HS-27A (cell line): ENCODE data around the gene IMPA2.
A peak's percentile ranks its signal among the peaks of the same experiment; 100 is the strongest.
"Not testable (repeated sequence)": the region's sequence is repeated elsewhere in the genome, so short reads cannot be mapped to it uniquely, and the experiment has no call there.

Experiments used
- DNase-seq: peaks from one replicate; pipeline ENCODE4 v3.0.0-alpha.2; 2012; ENCODE audit warnings: low read depth, missing footprints

IMPA2 gene

DNA sequence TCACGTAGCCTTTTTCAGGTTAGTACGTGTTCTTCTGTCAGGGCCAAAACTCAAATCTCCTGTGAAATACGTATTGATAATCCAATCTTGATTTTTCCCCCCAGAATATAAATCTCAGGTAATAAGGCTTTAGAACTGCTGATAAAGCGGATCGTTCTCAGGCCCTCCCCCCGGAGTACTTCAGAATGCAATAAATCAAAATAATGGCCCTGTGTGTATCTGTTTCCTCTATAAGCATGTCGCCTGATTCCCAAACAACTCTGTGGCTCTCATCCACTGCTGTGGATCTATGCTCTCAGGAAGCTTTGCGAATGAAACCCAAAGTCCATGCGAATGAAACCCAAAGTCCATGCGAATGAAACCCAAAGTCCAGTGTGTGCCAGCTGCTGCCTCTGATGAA is 49.4 kb downstream of the IMPA2 start:
- no peak for DNase-seq

GRCh38 chr18:12031181-12031580 is 49.9 kb downstream of the IMPA2 start:
- no peak for DNase-seq

- no peak for DNase-seq
Observed at GRCh38 chr18:12031846-12032245, 50.5 kb downstream of the IMPA2 start.

DNA sequence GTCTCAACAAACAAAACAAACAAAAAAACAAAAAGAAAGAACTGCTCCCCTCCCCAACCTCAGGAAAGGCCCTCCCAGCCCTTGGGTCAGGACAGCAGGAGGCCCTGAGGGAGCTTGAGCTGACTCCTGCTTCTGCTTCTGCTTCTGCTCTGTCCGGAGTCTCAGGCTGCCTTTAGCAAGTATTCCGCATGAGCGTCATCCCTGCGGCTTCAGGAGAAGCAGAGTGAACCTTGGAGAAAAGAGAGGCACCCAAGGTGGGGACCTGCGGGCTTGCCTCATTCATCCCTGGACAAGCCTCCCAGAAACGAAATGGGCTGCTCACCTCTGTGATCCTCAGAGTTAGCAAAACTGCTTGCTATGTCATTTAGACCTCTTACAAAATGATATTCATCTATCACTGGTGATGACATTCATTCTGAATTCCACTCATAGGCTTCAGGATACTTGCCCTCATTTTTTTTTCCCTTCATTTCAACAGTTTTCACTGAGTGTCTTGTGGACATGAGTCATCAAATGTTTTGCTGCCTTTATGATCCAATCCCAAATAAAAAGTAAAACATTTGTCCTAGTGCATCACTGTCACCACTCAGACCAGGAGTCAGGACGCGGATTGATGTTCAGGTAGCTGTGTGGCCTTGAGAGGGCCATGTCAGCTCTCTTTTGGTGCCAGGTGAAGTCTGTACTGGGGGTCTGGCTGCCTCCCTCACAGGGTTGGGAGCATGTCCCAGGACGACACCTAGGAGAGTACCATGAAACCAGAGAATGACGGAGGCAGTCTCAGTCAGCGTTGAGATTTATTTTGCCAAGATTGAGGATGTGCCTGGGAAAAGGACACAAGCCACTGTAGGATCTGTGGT is 51.7 kb downstream of the IMPA2 start:
- no peak for DNase-seq

DNA sequence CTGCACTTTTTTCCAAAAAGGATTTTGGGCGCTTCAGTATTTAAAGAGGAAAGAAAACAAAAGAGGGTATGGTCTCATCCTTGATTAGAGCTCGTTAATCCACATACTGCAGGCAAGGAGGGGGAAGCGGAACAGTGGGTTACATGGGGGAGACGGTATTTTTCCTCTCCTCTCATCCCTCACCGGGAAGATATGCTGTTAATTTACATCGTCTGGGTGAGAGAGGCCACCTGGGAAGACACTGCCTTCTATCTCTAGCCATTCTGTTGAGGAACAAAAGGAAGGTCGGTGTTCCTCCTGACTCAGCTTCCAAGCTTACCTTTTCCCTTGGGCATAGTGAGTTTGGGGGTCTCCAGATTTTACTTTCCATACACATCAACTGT is 52.3 kb downstream of the IMPA2 start:
- no peak for DNase-seq

- DNase-seq, result no peak
Observed at GRCh38 chr18:12034241-12035100, 53.2 kb downstream of the IMPA2 start.

DNA sequence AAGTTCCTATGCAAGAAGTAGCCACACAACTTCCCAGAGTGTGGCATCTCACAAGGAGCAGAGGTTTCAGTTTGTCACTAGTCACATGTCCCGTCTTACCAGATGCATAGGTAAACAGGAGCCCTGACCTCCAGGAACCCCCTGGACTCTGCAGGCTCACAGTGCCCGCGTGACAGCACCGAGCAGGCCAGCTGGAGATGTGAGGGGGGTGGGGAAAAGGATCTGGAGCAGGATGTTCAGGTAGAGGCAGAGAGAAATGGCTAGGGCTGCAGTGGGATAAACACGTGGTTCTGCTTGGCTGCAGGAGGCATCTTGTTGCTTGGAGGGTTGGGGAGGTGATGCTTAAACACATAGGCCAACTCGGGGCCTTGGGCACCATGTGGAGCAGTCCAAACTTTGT is 54.2 kb downstream of the IMPA2 start:
- no peak for DNase-seq

DNA sequence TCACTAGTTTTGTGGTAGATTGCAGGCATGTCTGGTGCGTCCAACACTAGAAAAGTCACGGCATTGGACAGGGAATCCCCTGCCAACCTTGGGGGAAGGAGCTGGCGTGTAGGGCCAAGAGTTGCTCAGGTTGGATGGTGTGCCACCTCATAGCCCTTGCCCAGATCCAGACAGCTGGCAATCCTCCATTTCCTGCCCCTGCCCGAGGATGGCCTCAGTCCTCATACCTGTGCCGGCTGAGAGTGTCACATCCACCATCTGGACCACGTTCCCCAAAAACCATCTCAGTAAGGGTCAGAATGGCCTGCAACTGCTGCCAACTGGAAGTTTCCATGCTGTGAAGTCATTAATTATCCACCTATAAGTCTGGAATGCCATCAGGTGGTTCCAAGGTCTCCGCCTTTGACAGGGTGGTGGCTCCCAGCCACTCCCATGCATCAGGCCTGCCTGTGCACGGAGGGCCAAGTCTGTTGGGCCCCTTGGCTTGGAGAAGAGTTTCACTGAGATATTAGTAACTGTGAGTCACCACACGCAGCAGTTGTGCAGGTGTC is 55.0 kb downstream of the IMPA2 start:
- no peak for DNase-seq

DNA sequence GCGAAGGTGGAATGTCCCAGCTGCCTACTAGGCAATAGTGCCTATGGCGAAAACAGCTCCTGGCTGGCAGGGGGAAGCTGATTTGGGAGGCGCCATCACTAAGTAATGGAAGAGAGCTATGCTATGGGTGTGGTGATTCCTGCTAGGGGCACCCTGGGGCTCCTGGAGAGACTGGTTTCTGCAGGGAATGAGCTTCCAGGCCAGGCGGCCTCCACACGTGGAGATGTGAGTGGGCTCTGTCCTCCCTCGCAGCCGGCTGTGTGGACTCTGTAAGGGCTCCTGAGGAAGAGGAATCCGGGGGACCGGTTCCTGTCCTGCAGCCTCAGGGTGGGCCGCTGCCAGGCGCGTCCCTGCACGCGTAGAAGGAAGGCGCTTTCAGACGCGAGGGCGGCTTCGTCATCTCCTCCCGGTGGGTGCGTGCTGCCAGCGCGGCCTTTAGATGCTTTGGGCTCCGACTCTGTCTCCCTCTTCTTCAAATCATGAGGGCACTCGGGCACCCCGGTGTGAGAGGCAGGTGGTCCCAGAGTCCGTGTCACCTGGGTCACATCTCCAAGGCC is 56.9 kb downstream of the IMPA2 start:
- no peak for DNase-seq

DNA sequence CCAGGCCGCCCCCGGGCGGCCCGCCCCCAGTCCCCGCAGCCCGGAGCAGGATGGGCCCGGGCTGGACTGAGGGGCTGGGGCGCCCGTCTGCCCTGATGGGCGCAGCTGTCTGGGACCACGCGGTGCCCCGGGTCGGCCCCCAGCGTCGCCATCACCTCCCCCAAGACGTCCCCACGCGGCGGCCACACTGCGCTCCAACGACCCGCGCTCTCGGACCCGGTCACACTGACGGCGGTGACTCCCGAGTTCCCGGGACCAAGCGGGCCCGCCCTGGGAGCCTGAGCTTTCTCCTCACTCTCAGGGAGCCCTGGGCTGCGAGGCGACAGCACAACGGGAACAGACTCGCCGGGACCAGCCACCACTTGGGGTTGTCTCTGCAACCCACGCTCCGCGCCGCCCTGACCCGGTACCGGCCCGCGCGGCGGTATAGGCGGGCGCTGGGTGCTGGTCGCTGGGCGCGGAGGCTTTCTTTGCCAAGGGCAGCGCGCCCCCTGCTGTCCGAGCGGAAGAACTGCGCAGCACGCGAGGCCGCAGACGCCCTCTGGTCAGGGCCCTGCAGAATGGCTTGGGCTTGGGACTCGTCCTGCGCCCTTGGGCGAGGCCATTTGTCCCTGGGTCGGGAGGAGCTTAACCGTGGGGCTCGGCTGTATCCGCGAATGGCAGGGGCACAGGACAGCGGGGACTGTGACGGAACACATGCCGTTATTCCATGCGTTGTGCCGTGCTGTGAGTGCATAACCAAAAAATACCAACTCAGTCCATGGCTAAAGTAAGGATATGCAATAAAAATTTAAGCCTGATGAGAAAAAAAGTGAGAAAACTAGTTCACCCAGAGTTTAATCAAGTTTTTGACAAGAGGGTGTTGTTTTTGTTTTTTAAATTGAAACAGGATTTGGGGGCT is 57.6 kb downstream of the IMPA2 start:
- DNase-seq, result peak; percentile 41

GRCh38 chr18:12039540-12039930 is 58.2 kb downstream of the IMPA2 start:
- DNase-seq, result not testable (repeated sequence)

GRCh38 chr18:12041561-12041960 is 60.3 kb downstream of the IMPA2 start:
- DNase-seq, result peak; percentile 39

- no peak for DNase-seq
Observed at GRCh38 chr18:12043811-12044210, 62.5 kb downstream of the IMPA2 start.

- DNase-seq, result no peak
Observed at GRCh38 chr18:12044591-12044990, 63.3 kb downstream of the IMPA2 start.

DNA sequence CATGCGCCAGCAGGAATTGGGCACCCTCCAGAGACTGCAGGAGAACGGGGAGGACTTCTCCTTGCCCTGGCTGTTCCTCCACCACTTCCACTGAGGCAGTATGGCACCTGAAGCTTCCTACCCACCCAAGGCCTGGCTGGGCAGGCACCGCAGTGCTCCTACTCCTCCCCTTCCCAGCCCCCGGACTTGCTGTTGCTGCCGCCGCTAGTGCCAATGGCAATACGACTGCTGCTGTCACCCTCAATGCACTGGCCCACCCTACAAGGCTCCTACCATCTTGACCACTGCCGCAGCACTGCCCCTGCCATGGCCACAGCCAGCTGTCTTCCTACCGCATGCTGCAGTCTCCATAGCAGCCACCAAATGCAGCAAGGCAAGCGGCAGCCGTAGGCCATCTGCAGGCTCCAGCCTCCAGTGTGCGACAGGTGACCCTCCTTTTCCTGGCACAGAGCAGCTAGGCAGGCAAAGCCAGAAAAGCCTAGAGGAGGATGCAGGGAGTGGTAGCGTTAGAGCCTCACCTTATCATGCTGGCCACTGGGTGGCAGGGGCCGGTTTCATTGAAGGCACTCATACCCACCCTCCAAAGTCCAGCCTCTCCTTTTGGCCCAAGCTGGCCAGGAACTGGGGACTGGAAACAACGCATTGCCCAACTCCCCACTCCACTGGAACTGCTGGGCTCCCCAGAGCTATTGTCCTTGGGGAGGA is 64.9 kb downstream of the IMPA2 start:
- no peak for DNase-seq

DNA sequence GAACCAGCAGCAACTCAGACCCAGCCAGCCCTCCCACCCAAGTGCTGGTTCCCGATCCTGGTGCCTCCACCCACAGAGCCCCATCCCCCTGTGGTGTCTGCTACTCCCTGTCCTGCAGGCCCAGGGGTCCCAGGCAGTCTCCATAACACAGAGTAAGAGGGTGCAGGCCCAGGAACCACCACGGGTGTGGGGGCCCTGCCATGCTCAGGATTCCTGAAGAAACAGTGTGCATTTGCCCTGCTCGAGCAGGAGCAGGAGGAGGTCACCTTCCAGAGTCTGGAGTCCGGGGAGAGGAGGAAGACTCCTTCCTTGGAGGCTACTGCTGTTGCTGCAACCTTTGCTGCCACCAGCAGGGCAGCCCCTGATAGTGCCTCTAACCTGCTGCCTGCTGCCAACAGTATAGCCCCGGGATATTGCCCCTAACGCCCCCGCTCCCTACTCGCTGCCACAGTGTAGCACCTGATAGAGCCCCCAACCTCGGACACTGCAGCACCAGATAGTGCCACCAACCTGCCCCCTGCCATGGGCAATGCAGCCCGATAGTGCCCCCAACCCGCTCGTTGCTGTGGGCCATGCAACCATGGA is 65.5 kb downstream of the IMPA2 start:
- DNase-seq, result no peak

DNA sequence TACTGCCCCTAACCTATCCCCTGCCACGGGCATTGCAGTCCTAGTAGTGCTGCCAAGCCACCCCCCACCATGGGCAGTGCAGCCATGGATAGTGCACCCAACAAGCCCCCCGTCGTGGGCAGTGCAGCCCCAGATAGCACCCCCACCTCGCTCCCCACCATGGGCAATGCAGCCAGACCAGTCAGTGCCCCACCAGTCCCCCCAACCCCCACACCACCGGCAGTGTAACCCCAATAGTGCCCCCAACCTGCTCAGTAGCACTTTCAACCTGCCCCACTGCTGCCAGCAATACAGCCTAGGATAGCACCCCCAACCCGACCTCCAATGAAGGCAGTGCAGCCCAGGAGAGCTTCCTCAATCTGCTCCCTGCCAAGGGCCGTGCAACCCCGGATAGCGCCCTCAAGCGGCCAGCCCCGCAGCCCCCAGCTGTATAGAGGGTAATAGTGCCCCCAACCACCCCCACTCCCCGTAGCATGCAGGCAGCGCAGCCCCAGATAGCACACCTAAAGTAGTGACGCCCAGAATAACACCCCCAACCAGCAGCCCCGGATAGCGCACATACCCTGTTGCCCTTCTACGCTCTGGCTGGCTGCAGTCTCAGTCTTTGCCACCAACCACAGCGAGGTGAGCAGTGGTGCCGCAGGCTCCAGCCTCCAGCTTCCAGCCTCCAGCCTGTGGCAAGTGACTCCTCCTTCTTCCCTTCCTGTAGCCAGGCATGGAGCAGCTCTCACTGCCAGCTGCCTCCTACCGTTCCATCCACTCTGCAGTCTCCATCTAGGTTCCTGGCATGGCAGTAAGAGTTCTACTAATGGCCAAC is 66.9 kb downstream of the IMPA2 start:
- DNase-seq, result no peak

GRCh38 chr18:12048827-12049175 is 67.5 kb downstream of the IMPA2 start:
- no peak for DNase-seq

GRCh38 chr18:12049978-12050811 is 68.9 kb downstream of the IMPA2 start:
- no peak for DNase-seq
